ENCODE data around the gene ZNF658. TPM values are rescaled to one million over a fixed set of nuclear protein-coding genes. Genes with fewer than 3 reads are reported as not detected.
"Not testable (repeated sequence)": the region's sequence is repeated elsewhere in the genome, so short reads cannot be mapped to it uniquely, and the experiment has no call there.

Gene ZNF658
- total RNA-seq, 1 donor from 2014 or later: 2.5 TPM

DNA sequence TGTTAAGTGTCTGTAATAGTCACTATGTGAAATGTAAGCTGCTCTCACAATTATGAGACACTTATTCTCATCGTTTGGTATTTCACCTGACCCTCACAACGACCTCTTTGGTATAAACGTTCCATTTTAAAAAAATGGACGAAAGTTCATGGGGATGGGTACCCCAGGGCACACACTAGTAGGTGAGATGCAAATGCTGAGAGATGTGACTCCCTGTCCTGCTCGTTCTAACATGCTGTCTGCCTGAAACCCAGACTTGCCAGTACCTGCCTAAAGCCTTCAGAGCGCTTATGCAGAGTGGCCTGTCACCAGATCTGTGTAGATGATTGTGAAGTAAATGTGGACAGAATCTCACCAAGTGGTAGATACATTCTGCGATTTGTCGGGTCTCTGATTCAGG, 616 bp downstream of the ZNF658 start:
- not testable (repeated sequence) for H3K27me3 ChIP-seq (ENCODE audit: insufficient read depth, low read length); H4K20me1 ChIP-seq (ENCODE audit: insufficient read depth, low read length); H3K79me2 ChIP-seq (ENCODE audit: insufficient read depth, low read length); H3K27me3 Mint-ChIP-seq (ENCODE audit: low read depth, unreplicated experiment); H3K36me3 ChIP-seq (ENCODE audit: insufficient read depth, low read length); H3K9me3 Mint-ChIP-seq (ENCODE audit: unreplicated experiment); H3K27ac Mint-ChIP-seq (ENCODE audit: unreplicated experiment); H3K9me3 ChIP-seq (ENCODE audit: insufficient read depth, low read depth, low read length); H3K4me1 ChIP-seq (ENCODE audit: insufficient read depth, low read length); H3K36me3 Mint-ChIP-seq (ENCODE audit: low read depth, unreplicated experiment); H3K4me1 Mint-ChIP-seq (ENCODE audit: low read depth, unreplicated experiment); FAIRE-seq; DNase-seq (ENCODE audit: low read depth); H3K27ac ChIP-seq (ENCODE audit: low read depth, low read length)
- H3K4me3 Mint-ChIP-seq (ENCODE audit: unreplicated experiment): peak overlapping the region; percentile 97
- H3K4me2 ChIP-seq (ENCODE audit: low read length): peak overlapping the region; percentile 81
- peak overlapping the region; percentile 56 for H3K4me3 ChIP-seq (ENCODE audit: insufficient read depth, low read depth, low read length)
- H3K9ac ChIP-seq (ENCODE audit: low read length): peak overlapping the region; percentile 65
- H2AFZ ChIP-seq (ENCODE audit: low read depth, low read length): peak overlapping the region; percentile 56

DNA sequence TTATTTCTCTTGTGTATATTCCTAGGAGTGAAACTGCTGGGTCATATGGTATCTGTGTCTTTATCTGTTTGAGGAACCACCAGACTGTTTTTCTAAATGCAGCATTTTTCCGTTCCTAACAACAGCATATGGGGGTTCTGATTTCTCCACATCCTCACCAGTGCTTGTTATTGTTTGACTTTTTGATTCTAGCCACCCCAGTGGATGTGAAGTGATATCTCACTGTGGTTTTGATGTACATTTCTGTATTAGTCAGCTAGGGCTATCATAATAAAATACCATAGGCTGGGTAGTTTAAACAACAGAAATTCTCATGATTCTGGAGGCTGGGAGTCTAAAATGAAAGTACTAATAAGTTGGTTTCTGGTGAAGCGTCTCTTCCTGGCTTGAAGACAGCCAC, 9.0 kb downstream of the ZNF658 start:
- H4K20me1 ChIP-seq (ENCODE audit: insufficient read depth, low read length); H3K36me3 ChIP-seq (ENCODE audit: insufficient read depth, low read length); H3K4me3 Mint-ChIP-seq (ENCODE audit: unreplicated experiment); H3K4me2 ChIP-seq (ENCODE audit: low read length); H3K27ac Mint-ChIP-seq (ENCODE audit: unreplicated experiment); H3K27ac ChIP-seq (ENCODE audit: low read depth, low read length); H3K79me2 ChIP-seq (ENCODE audit: insufficient read depth, low read length); H3K9me3 Mint-ChIP-seq (ENCODE audit: unreplicated experiment); DNase-seq (ENCODE audit: low read depth); H2AFZ ChIP-seq (ENCODE audit: low read depth, low read length); H3K9ac ChIP-seq (ENCODE audit: low read length); FAIRE-seq; H3K27me3 ChIP-seq (ENCODE audit: insufficient read depth, low read length); H3K4me1 Mint-ChIP-seq (ENCODE audit: low read depth, unreplicated experiment); H3K4me1 ChIP-seq (ENCODE audit: insufficient read depth, low read length); H3K4me3 ChIP-seq (ENCODE audit: insufficient read depth, low read depth, low read length); H3K9me3 ChIP-seq (ENCODE audit: insufficient read depth, low read depth, low read length); H3K27me3 Mint-ChIP-seq (ENCODE audit: low read depth, unreplicated experiment); H3K36me3 Mint-ChIP-seq (ENCODE audit: low read depth, unreplicated experiment): not testable (repeated sequence)

DNA sequence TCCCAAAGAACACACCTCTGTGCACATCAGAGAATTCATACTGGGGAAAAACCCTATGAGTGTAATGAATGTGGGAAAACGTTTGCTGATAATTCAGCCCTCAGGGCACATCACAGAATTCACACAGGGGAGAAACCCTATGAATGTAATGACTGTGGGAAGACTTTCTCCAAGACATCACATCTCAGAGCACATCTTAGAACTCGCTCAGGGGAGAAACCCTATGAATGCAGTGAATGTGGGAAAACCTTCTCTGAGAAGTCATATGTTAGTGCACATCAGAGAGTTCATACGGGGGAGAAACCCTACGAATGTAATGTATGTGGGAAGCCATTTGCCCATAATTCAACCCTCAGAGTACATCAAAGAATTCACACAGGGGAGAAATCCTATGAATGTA, 19.5 kb downstream of the ZNF658 start:
- not testable (repeated sequence) for DNase-seq (ENCODE audit: low read depth); H3K9me3 ChIP-seq (ENCODE audit: insufficient read depth, low read depth, low read length); H3K79me2 ChIP-seq (ENCODE audit: insufficient read depth, low read length); H3K27ac Mint-ChIP-seq (ENCODE audit: unreplicated experiment); H2AFZ ChIP-seq (ENCODE audit: low read depth, low read length); H3K36me3 Mint-ChIP-seq (ENCODE audit: low read depth, unreplicated experiment); H3K9ac ChIP-seq (ENCODE audit: low read length); H3K36me3 ChIP-seq (ENCODE audit: insufficient read depth, low read length); H3K4me1 ChIP-seq (ENCODE audit: insufficient read depth, low read length); H3K4me2 ChIP-seq (ENCODE audit: low read length); H3K4me3 Mint-ChIP-seq (ENCODE audit: unreplicated experiment); H3K27ac ChIP-seq (ENCODE audit: low read depth, low read length); H3K9me3 Mint-ChIP-seq (ENCODE audit: unreplicated experiment); H3K27me3 ChIP-seq (ENCODE audit: insufficient read depth, low read length); FAIRE-seq; H3K4me1 Mint-ChIP-seq (ENCODE audit: low read depth, unreplicated experiment); H3K27me3 Mint-ChIP-seq (ENCODE audit: low read depth, unreplicated experiment); H4K20me1 ChIP-seq (ENCODE audit: insufficient read depth, low read length); H3K4me3 ChIP-seq (ENCODE audit: insufficient read depth, low read depth, low read length)

DNA sequence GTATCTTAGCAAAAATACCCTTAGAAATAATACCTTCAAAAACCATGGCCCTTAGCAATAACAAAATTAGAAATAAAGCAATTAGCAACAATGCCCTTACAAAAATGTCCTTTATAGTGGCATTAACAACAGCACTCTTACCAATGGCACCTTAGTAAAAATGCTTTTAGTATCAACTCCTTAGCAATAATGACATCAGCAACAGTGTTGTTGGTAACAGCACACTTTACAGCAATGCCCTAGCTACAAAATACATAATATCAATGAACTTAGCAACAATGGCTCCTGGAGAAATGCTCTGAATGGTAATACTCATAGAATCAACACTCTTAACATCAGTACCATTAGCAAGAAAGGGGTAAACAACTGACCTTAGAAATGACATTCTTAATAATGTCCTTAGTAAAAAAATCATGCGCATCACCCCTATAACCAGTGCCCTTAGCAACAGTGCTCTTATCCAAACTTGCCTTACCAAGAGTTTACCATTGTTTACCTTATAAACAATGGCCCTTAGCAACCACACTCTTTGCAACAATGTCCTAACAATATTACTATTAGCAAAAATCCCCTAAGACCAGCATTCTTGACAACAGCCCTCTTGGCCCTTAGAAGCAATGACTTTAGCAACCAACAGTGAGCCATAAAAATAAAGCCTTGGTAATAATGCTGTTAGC, 35.8 kb downstream of the ZNF658 start:
- H3K4me1 ChIP-seq (ENCODE audit: insufficient read depth, low read length); H3K27ac ChIP-seq (ENCODE audit: low read depth, low read length); FAIRE-seq; H3K4me2 ChIP-seq (ENCODE audit: low read length); H3K4me3 ChIP-seq (ENCODE audit: insufficient read depth, low read depth, low read length); H3K36me3 ChIP-seq (ENCODE audit: insufficient read depth, low read length); H4K20me1 ChIP-seq (ENCODE audit: insufficient read depth, low read length); H3K27me3 ChIP-seq (ENCODE audit: insufficient read depth, low read length); H3K4me3 Mint-ChIP-seq (ENCODE audit: unreplicated experiment); H3K79me2 ChIP-seq (ENCODE audit: insufficient read depth, low read length); H3K4me1 Mint-ChIP-seq (ENCODE audit: low read depth, unreplicated experiment); H3K9me3 ChIP-seq (ENCODE audit: insufficient read depth, low read depth, low read length); DNase-seq (ENCODE audit: low read depth); H2AFZ ChIP-seq (ENCODE audit: low read depth, low read length); H3K27ac Mint-ChIP-seq (ENCODE audit: unreplicated experiment); H3K27me3 Mint-ChIP-seq (ENCODE audit: low read depth, unreplicated experiment); H3K36me3 Mint-ChIP-seq (ENCODE audit: low read depth, unreplicated experiment); H3K9me3 Mint-ChIP-seq (ENCODE audit: unreplicated experiment); H3K9ac ChIP-seq (ENCODE audit: low read length): not testable (repeated sequence)

DNA sequence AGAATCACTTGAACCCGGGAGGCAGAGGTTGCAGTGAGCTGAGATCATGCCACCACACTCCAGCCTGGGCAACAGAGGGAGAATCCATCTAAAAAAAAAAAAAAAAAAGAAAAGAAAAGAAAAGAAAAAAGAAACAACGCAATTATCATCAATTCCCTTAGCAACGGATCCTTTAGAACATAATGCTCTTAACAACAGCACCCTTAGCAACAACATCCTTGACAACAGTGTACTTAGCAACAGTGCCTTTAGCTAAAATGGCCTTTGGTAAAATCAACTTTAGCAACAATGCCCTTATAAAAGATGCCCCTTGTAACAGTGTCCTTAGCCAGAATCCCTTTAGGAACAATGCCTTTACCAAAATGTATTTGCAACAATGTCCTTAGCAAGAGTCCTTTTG, 37.1 kb downstream of the ZNF658 start:
- H3K27me3 ChIP-seq (ENCODE audit: insufficient read depth, low read length); DNase-seq (ENCODE audit: low read depth); H3K27ac ChIP-seq (ENCODE audit: low read depth, low read length); H3K9me3 ChIP-seq (ENCODE audit: insufficient read depth, low read depth, low read length); H3K9me3 Mint-ChIP-seq (ENCODE audit: unreplicated experiment); H3K9ac ChIP-seq (ENCODE audit: low read length); H3K36me3 Mint-ChIP-seq (ENCODE audit: low read depth, unreplicated experiment); H3K27ac Mint-ChIP-seq (ENCODE audit: unreplicated experiment); H4K20me1 ChIP-seq (ENCODE audit: insufficient read depth, low read length); H3K79me2 ChIP-seq (ENCODE audit: insufficient read depth, low read length); H2AFZ ChIP-seq (ENCODE audit: low read depth, low read length); FAIRE-seq; H3K4me3 Mint-ChIP-seq (ENCODE audit: unreplicated experiment); H3K4me1 ChIP-seq (ENCODE audit: insufficient read depth, low read length); H3K4me1 Mint-ChIP-seq (ENCODE audit: low read depth, unreplicated experiment); H3K36me3 ChIP-seq (ENCODE audit: insufficient read depth, low read length); H3K27me3 Mint-ChIP-seq (ENCODE audit: low read depth, unreplicated experiment); H3K4me2 ChIP-seq (ENCODE audit: low read length); H3K4me3 ChIP-seq (ENCODE audit: insufficient read depth, low read depth, low read length): not testable (repeated sequence)

DNA sequence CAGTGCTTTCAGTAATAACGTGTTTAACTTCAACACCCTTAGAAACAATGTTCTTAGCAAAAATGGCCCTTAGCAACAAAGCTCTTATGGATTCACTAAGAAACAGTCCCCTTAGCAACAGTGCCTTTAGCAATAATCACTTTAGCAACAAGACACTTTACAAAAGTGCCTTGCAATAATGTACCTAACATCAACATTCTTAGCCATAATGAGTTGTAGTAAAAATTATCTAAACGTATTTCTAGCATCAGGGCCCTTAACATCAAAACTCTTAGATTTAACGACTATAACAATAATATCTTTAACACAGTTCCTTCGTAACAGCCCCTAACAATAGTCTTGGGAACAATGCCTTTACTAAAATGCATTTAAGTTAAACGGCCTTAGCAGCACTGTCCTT, 37.8 kb downstream of the ZNF658 start:
- H3K27ac Mint-ChIP-seq (ENCODE audit: unreplicated experiment); H3K9me3 Mint-ChIP-seq (ENCODE audit: unreplicated experiment); H3K27me3 ChIP-seq (ENCODE audit: insufficient read depth, low read length): not testable (repeated sequence)

More for the DNA sequence above, 37.8 kb downstream of the ZNF658 start:
- H3K4me3 ChIP-seq (ENCODE audit: insufficient read depth, low read depth, low read length); H3K4me3 Mint-ChIP-seq (ENCODE audit: unreplicated experiment); H3K4me1 Mint-ChIP-seq (ENCODE audit: low read depth, unreplicated experiment); H3K4me1 ChIP-seq (ENCODE audit: insufficient read depth, low read length); FAIRE-seq; DNase-seq (ENCODE audit: low read depth); H4K20me1 ChIP-seq (ENCODE audit: insufficient read depth, low read length); H3K27me3 Mint-ChIP-seq (ENCODE audit: low read depth, unreplicated experiment); H3K79me2 ChIP-seq (ENCODE audit: insufficient read depth, low read length); H3K27ac ChIP-seq (ENCODE audit: low read depth, low read length); H3K36me3 ChIP-seq (ENCODE audit: insufficient read depth, low read length); H3K9ac ChIP-seq (ENCODE audit: low read length); H3K9me3 ChIP-seq (ENCODE audit: insufficient read depth, low read depth, low read length); H2AFZ ChIP-seq (ENCODE audit: low read depth, low read length); H3K36me3 Mint-ChIP-seq (ENCODE audit: low read depth, unreplicated experiment); H3K4me2 ChIP-seq (ENCODE audit: low read length): not testable (repeated sequence)

All from astrocyte (in vitro differentiated cells and primary cell).